Activated CD4-positive, alpha-beta memory T cell treated with anti-CD3 and anti-CD28 coated beads, Interleukin-2, amount 10 ng/mL, durations not matched to agents 7 days and 5 days (primary cell): ENCODE data around the gene TOMM22. TPM values are rescaled to one million over a fixed set of nuclear protein-coding genes. Genes with fewer than 3 reads are reported as not detected.

Experiments
- CTCF ChIA-PET: fragments of 350-600 bp; sonication (Branson Sonifier 250); formaldehyde crosslinking; loops from one replicate; lab custom pipeline; 2021; ENCODE audit warnings: antibody characterized with exemption, inconsistent platforms; lab: Charles Lee
- POLR2A ChIA-PET: fragments of 350-600 bp; sonication (Branson Sonifier 250); formaldehyde crosslinking; loops from one replicate; lab custom pipeline; 2021; ENCODE audit warnings: antibody characterized with exemption; lab: Charles Lee
- DNase-seq: peaks from one replicate; pipeline ENCODE4 v3.0.0-alpha.2; 2020
- H3K27ac Mint-ChIP-seq: one replicate; pipeline ENCODE4 v1.8.0; 2021; ENCODE audit warnings: mild to moderate bottlenecking, mixed read lengths
- H3K27me3 Mint-ChIP-seq: one replicate; pipeline ENCODE4 v1.8.0; 2021; ENCODE audit warnings: mixed read lengths
- H3K36me3 Mint-ChIP-seq: one replicate; pipeline ENCODE4 v1.8.0; 2021; ENCODE audit warnings: low read depth, mixed read lengths
- H3K4me1 Mint-ChIP-seq: one replicate; pipeline ENCODE4 v1.8.0; 2021; ENCODE audit warnings: mixed read lengths
- H3K4me3 Mint-ChIP-seq: one replicate; pipeline ENCODE4 v1.8.0; 2021; ENCODE audit warnings: mild to moderate bottlenecking, mixed read lengths
- H3K9me3 Mint-ChIP-seq: one replicate; pipeline ENCODE4 v1.8.0; 2021; ENCODE audit warnings: mixed read lengths
- total RNA-seq, 2 experiments: library from RNA; stranded (reverse); gene quantifications; one replicate each; pipeline ENCODE4 v1.2.3, GENCODE V29; 2021

The TOMM22 gene
- total RNA-seq, 2 experiments from 2014 or later = 60.4 to 63.0 TPM

DNA sequence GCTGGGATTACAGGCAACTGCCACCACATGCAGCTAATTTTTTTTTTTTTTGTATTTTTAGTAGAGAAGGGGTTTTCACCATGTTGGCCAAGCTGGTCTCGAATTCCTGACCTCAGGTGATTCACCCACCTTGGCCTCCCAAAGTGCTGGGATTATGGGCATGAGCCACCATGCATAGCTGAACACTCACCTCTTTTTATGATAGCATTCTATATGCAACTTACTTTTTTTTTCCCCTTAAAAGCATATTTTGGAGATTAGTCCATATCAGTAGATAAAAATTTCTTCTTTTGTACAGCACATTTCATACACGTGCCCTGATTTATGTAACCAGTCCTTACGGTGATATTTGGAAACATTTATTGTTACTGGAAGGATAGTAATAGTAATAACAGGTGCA lies 38.6 kb downstream of the TOMM22 start:
- H3K27me3 Mint-ChIP-seq = no peaks in the 10 kb centered on the region
- H3K36me3 Mint-ChIP-seq = peaks cover 80% of the 10 kb centered on the region
- POLR2A ChIA-PET = interaction anchor here (1.1 to 6.0 kb wide), 3 partner anchors 14 to 21 kb away, joined by 3 to 67 read pairs (median 8); partner anchors contain the start of gene GTPBP1

DNA sequence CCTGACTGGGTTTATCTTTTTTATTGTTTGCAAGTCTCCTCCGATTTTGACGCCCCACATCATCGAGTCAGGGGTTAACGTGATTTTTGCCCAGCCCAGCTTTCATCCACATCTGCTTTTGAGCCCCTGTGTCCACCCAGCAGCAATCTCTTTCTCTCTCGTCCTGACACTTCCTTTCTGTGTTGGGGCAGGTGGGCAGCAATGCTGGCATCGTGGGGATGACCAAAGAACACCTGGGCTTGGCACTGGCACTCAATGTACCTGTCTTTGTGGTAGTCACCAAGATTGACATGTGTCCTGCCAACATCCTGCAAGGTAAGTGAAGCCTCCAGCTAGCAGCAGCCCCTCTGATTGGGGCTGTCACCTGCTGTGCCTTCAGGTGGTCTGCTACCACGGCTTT lies 39.8 kb downstream of the TOMM22 start:
- Mint-ChIP-seq H3K4me1 (peaks cover 3% of the 10 kb centered on the region), H3K27me3 (no peaks in the 10 kb centered on the region), H3K4me3 (no peak overlapping the region), H3K9me3 (no peaks in the 10 kb centered on the region), H3K36me3 (peaks cover 83% of the 10 kb centered on the region), H3K27ac (no peak overlapping the region)
- ChIA-PET CTCF (interaction anchor here (1.2 to 1.3 kb wide), 2 partner anchors 11 to 30 kb away, joined by 3 to 7 read pairs; no protein-coding TSS in a partner anchor), POLR2A (interaction anchor here (1.0 to 6.0 kb wide), 3 partner anchors 13 to 23 kb away, joined by 4 to 67 read pairs (median 5); no protein-coding TSS in a partner anchor)
- DNase-seq = no peak

More for the DNA sequence above, 38.6 kb downstream of the TOMM22 start:
- peaks cover 4% of the 10 kb centered on the region for H3K4me1 Mint-ChIP-seq
- no peaks in the 10 kb centered on the region for H3K9me3 Mint-ChIP-seq
- DNase-seq = no peak
- H3K4me3 Mint-ChIP-seq = no peak overlapping the region
- H3K27ac Mint-ChIP-seq = no peak overlapping the region
- CTCF ChIA-PET = no interaction called here

DNA sequence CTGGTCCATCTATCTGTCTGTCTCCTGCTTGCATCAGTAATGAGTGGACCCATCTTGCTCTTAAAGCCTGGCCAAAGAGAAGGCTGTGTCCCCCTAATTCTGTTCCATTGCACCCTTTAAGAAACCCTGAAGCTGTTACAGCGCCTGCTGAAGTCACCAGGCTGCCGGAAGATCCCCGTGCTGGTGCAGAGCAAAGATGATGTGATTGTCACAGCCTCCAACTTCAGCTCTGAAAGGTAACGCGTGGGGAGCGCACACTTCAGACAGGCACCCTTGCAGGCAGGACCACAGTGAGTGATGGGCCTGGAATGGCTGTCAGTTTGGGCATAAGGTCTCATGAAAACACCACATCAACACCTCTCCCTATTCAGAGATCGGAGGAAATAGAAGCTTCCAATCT lies 42.4 kb downstream of the TOMM22 start:
- H3K36me3 Mint-ChIP-seq = peaks cover 86% of the 10 kb centered on the region
- peaks cover 3% of the 10 kb centered on the region for H3K4me1 Mint-ChIP-seq
- DNase-seq = no peak
- POLR2A ChIA-PET = interaction anchor here (0.7 to 6.0 kb wide), 7 partner anchors 10 to 42 kb away, joined by 3 to 67 read pairs (median 5); partner anchors contain the start of genes GTPBP1 and TOMM22
- no peak overlapping the region for H3K4me3 Mint-ChIP-seq
- no peak overlapping the region for H3K27ac Mint-ChIP-seq
- H3K9me3 Mint-ChIP-seq = no peaks in the 10 kb centered on the region
- no peaks in the 10 kb centered on the region for H3K27me3 Mint-ChIP-seq
- CTCF ChIA-PET = interaction anchor here (0.6 to 2.0 kb wide), 15 partner anchors 8 to 648 kb away, joined by 3 to 24 read pairs (median 6); partner anchors contain the start of genes GTPBP1, NPTXR and TOMM22

DNA sequence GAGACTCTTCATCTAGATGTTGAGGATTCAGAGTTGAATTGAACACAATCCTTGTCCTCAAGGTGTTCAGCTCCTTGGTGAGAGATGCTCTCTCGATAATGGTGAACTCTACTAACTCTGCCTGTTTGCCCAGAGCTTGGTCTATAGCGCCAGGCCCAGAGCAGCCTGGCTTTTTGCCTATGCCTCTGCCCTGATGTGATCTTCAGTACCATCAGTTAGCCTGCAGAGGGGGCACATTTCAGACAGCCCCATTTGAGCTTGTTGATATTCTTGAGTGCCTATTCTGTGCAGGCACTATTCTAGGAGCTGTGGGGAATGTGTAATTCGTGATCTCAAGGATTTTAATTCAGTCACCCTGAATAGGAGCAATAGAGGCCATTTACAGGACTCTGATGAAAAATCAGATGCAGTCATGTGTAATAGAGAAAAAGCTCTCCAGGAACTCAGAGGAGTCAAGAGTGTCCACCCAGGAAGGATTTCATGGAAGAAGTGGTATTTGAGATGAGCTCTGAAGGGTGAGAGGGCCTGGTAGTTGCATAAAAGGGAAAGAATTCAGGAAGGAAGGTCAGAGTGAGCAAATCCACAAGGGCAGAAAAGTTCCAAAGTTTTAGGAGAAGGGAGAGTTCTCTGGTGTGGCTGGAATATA lies 43.3 kb downstream of the TOMM22 start:
- peaks cover 90% of the 10 kb centered on the region for H3K36me3 Mint-ChIP-seq
- ChIA-PET CTCF (interaction anchor here (0.6 to 2.0 kb wide), 18 partner anchors 9 to 647 kb away, joined by 3 to 24 read pairs (median 5); partner anchors contain the start of genes GTPBP1, NPTXR and TOMM22), POLR2A (interaction anchor here (0.7 to 6.0 kb wide), 10 partner anchors 10 to 43 kb away, joined by 3 to 67 read pairs (median 4); partner anchors contain the start of genes GTPBP1 and TOMM22)
- no peaks in the 10 kb centered on the region for H3K27me3 Mint-ChIP-seq
- H3K27ac Mint-ChIP-seq = peak overlapping the region; percentile 13
- H3K4me1 Mint-ChIP-seq = peaks cover 3% of the 10 kb centered on the region
- DNase-seq = peak; percentile 40
- no peaks in the 10 kb centered on the region for H3K9me3 Mint-ChIP-seq
- H3K4me3 Mint-ChIP-seq = no peak overlapping the region

DNA sequence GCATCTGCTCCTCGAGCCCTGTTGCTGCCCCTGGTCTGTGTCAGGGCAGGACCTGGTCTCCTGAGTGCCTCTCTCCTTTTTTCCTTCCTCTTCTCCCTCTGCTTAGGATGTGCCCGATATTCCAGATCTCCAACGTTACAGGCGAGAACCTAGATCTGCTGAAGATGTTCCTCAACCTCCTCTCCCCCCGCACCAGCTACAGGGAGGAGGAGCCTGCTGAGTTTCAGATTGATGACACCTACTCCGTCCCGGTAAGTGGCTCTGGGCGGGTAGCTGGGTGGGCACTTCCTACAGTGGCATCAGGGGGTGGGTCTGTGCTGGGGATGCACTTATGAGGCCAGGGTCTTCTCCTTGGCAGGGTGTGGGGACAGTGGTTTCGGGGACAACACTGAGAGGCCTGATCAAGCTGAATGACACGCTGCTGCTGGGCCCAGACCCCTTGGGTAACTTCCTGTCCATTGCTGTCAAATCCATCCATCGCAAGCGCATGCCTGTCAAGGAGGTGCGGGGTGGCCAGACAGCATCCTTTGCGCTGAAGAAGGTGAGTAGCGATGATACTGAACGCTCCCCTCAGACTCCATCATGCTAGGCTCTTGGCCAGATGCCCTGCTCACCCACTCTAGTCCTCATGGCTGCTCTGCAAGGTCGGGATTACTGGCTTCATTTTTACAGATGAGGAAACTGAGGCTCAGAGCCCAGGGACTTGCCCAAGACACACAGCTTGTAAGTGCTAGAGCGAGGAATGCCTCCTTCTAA lies 44.3 kb downstream of the TOMM22 start:
- Mint-ChIP-seq H3K4me1 (peaks cover 3% of the 10 kb centered on the region), H3K4me3 (no peak overlapping the region), H3K27me3 (no peaks in the 10 kb centered on the region), H3K36me3 (peaks cover 93% of the 10 kb centered on the region), H3K9me3 (no peaks in the 10 kb centered on the region), H3K27ac (no peak overlapping the region)
- no peak for DNase-seq
- ChIA-PET POLR2A (interaction anchor here (0.5 to 1.6 kb wide), 4 partner anchors 12 to 25 kb away, joined by 3 to 6 read pairs (median 4); no protein-coding TSS in a partner anchor), CTCF (interaction anchor here (1.4 to 2.0 kb wide), 7 partner anchors 8 to 44 kb away, joined by 5 to 24 read pairs (median 9); partner anchors contain the start of gene TOMM22)

DNA sequence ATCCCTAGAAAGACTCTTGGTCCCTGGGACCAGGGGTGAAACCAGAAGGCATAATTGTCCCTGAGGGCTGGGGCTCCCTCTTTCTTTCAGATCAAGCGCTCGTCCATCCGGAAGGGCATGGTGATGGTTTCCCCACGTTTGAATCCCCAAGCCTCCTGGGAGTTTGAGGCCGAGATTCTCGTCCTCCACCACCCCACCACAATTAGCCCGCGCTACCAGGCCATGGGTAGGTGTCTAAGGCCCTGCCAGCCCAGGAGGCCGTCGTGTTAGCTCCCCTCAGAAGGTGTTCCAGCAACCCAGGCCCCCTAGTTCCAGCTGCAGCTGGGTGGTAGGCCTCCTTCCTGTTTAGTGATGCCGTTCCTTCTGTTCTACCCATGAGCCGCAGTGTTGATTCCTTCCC lies 45.4 kb downstream of the TOMM22 start:
- H3K4me3 Mint-ChIP-seq = no peak overlapping the region
- no peak for DNase-seq
- H3K4me1 Mint-ChIP-seq = no peaks in the 10 kb centered on the region
- H3K9me3 Mint-ChIP-seq = no peaks in the 10 kb centered on the region
- H3K27ac Mint-ChIP-seq = no peak overlapping the region
- ChIA-PET POLR2A (no interaction called here), CTCF (no interaction called here)
- no peaks in the 10 kb centered on the region for H3K27me3 Mint-ChIP-seq
- H3K36me3 Mint-ChIP-seq = peaks cover 93% of the 10 kb centered on the region

DNA sequence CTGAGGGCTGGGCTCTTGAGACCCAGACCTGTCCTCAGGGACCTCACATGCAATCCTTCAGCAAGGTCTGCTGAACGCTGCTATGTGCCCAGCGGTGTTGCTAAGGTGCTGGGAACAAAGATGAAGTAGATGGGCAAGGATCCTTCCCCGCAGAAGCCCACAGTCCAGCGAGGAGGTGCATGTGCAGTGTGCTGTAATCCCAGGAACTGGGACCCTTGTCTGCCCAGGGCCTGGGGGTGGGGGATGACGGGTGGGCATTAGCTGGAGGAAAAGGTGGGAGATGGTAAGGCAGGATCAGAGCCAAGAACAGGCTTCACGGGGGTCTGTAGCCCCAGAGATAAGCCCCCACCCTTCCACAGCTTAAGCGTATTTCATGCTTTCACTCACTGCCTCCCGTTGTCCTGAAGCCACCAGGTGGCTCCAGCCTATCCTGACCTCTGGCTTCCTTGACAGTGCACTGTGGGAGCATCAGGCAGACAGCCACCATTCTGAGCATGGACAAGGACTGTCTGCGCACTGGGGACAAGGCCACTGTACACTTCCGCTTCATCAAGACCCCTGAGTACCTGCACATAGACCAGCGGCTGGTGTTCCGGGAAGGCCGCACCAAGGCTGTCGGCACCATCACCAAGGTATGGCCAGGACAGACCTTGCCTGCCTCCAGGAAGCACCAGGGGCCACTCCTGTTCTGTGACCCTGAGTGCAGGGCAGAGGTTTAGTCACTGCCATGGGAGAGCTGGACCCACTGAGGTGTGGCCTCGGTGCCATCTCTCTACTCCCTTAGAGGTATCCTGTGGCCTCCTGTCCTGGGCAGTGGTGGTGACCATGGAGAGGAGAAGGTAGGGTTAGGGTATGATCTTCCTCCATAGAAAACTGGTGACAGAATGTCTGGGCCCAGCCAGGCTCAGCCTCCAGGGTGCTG lies 46.0 kb downstream of the TOMM22 start:
- Mint-ChIP-seq H3K4me3 (no peak overlapping the region), H3K9me3 (no peaks in the 10 kb centered on the region), H3K27ac (no peak overlapping the region), H3K36me3 (peaks cover 91% of the 10 kb centered on the region), H3K27me3 (no peaks in the 10 kb centered on the region), H3K4me1 (no peaks in the 10 kb centered on the region)
- DNase-seq = no peak
- CTCF ChIA-PET = no interaction called here
- POLR2A ChIA-PET = interaction anchor here (2.0 to 16.2 kb wide), 2 partner anchors 12 to 25 kb away, joined by 15 to 479 read pairs; partner anchors contain the start of gene SUN2

DNA sequence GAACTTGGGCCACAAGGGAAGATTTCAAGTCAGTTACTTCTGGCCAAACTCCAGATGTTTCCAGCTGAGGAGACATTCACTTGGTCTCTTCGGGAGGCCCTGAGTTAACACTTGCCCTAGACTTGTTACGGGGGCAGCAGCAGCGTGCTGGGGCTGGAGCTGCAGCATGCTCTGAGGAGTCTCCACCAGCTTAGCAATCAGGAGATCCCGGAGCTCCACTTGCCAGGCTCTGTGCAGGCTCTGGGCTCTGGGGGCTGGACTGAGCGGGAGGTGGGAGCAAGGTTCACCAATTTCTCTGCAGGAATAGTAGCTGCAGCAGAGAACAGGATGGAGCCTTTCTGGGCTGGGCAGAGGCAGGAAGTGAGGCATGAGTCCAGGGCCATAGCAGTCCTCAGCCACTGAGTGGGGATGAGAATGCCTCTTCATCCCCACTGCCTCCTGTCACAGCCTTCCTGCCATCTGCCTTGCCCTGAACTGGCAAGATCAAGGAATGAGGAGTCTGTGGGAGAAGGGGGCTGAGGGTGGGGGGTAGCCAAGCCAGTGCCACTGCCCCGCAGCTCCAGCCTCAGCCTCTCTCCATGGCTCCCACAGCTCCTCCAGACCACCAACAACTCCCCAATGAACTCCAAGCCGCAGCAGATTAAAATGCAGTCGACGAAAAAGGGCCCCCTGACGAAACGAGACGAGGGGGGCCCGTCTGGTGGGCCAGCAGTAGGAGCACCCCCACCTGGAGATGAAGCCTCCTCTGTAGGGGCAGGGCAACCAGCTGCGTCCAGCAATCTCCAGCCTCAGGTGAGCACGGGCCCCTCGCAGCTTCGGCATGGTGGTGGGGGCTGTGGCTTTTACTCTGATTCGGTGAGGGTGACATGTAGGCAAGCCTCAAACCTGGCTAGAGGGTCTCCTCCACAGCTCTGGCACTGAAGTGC lies 47.4 kb downstream of the TOMM22 start:
- Mint-ChIP-seq H3K4me1 (peaks cover 10% of the 10 kb centered on the region), H3K36me3 (peaks cover 91% of the 10 kb centered on the region), H3K4me3 (no peak overlapping the region), H3K27ac (no peak overlapping the region), H3K27me3 (no peaks in the 10 kb centered on the region), H3K9me3 (no peaks in the 10 kb centered on the region)
- ChIA-PET CTCF (no interaction called here), POLR2A (interaction anchor here (1.0 to 16.2 kb wide), 4 partner anchors 10 to 24 kb away, joined by 4 to 479 read pairs (median 50); partner anchors contain the start of genes GTPBP1 and SUN2)
- no peak for DNase-seq

DNA sequence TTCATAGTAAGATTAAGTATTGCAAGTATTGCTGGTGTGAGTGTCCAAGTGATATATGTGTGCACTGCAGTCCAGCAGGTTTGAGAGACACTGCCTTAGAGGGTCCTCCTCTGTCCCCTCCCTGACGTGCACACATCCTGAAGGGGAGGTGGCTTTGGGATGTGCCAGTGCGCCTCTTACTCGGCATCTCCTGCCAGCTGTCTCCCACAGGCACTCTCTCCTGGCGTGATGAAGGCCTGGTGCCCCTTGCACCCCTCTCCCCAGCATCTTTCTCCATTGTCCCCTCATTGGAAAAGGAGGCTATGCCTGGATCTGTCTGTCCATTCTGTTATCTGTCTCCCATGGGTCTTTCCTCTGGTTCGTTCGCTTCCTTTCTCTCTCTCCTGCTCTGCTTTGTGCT lies 48.2 kb downstream of the TOMM22 start:
- CTCF ChIA-PET = no interaction called here
- Mint-ChIP-seq H3K4me1 (peaks cover 17% of the 10 kb centered on the region), H3K36me3 (peaks cover 91% of the 10 kb centered on the region), H3K4me3 (no peak overlapping the region), H3K27ac (peak overlapping the region; percentile 5), H3K27me3 (no peaks in the 10 kb centered on the region), H3K9me3 (no peaks in the 10 kb centered on the region)
- POLR2A ChIA-PET = interaction anchor here (1.3 to 16.2 kb wide), 4 partner anchors 10 to 24 kb away, joined by 6 to 479 read pairs (median 50); partner anchors contain the start of genes GTPBP1 and SUN2
- DNase-seq = no peak

DNA sequence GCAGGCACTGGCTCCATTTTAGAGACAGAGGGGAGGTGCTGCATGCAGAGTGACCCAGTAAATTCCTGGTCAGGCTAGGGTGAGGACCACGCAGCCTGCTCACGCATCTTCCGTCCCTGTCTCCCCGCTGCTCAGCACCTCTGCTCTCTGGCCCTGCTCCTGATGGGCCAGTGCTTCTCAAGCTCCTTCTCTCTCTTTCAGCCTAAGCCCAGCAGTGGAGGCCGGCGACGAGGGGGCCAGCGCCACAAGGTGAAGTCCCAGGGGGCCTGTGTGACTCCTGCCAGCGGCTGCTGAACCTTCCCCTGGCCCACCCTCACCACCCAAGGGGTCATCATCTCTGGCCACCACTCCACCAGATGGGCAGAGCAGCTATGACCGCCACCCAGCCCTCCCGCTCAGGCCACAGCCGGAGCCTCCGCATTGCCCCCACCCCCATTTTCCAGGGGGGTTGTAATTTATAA lies 48.7 kb downstream of the TOMM22 start:
- Mint-ChIP-seq H3K9me3 (no peaks in the 10 kb centered on the region), H3K4me1 (peaks cover 21% of the 10 kb centered on the region), H3K27ac (peak overlapping the region; percentile 5), H3K27me3 (no peaks in the 10 kb centered on the region), H3K4me3 (no peak overlapping the region), H3K36me3 (peaks cover 91% of the 10 kb centered on the region)
- ChIA-PET POLR2A (interaction anchor here (1.1 to 16.2 kb wide), 5 partner anchors 10 to 49 kb away, joined by 3 to 479 read pairs (median 23); partner anchors contain the start of genes GTPBP1, SUN2 and TOMM22), CTCF (no interaction called here)
- no peak for DNase-seq

DNA sequence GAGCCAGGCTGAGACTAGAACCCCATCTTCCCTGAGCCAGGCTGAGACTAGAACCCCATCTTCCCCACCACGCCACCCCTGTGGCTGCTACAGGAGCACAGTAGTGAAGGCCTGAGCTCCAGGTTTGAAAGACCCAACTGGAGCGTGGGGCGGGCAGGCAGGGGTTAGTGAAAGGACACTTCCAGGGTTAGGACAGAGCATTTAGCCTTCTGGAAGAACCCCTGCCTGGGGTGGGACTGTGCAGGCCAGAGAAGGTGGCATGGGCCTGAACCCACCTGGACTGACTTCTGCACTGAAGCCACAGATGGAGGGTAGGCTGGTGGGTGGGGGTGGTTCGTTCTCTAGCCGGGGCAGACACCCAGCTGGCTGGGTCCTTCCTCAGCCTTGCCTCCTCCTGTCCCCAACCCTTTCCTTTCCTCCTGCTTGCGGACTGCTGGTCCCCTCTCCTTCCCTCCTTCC lies 50.0 kb downstream of the TOMM22 start:
- Mint-ChIP-seq H3K27ac (peak overlapping the region; percentile 52), H3K27me3 (no peaks in the 10 kb centered on the region), H3K9me3 (no peaks in the 10 kb centered on the region), H3K36me3 (peaks cover 90% of the 10 kb centered on the region), H3K4me1 (peaks cover 34% of the 10 kb centered on the region), H3K4me3 (peak overlapping the region; percentile 17)
- ChIA-PET POLR2A (interaction anchor here (0.9 to 16.2 kb wide), 11 partner anchors 9 to 711 kb away, joined by 3 to 479 read pairs (median 23); partner anchors contain the start of genes GTPBP1 and SUN2), CTCF (interaction anchor here (0.6 to 4.0 kb wide), 4 partner anchors 10 to 614 kb away, joined by 3 to 14 read pairs (median 6); partner anchors contain the start of gene GTPBP1)
- DNase-seq = no peak
